Mucosa of rectum (tissue), 2 donors: ENCODE data around the gene ZNF217.
"Not testable (repeated sequence)": the region's sequence is repeated elsewhere in the genome, so short reads cannot be mapped to it uniquely, and the experiment has no call there.

ENCODE experiments used
- H3K27ac ChIP-seq, 2 donors: one replicate each; pipeline ENCODE4 v1.7.0; 2013; ENCODE audit warnings: inconsistent platforms in 2 of 2, low read depth in 2 of 2, low read length in 2 of 2
- H3K27me3 ChIP-seq, 2 donors: one replicate each; pipeline ENCODE4 v1.7.0; 2013; ENCODE audit warnings: low read length in 2 of 2; ENCODE audit not compliant: control insufficient read depth in 2 of 2, insufficient read depth in 2 of 2
- H3K36me3 ChIP-seq, 2 donors: one replicate each; pipeline ENCODE4 v1.7.0; 2013; ENCODE audit warnings: low read length in 2 of 2; ENCODE audit not compliant: control insufficient read depth in 2 of 2, insufficient read depth in 2 of 2
- H3K4me1 ChIP-seq, 2 donors: one replicate each; pipeline ENCODE4 v1.7.0; 2013; ENCODE audit warnings: low read length in 2 of 2, mild to moderate bottlenecking in 1 of 2; ENCODE audit not compliant: control insufficient read depth in 2 of 2, insufficient read depth in 2 of 2
- H3K4me3 ChIP-seq, 2 donors: one replicate each; pipeline ENCODE4 v1.7.0; 2013; ENCODE audit warnings: low read length in 2 of 2
- H3K9ac ChIP-seq, 2 donors: one replicate each; pipeline ENCODE4 v1.7.0; 2013; ENCODE audit warnings: low read length in 2 of 2, low read depth in 1 of 2, mild to moderate bottlenecking in 1 of 2
- H3K9me3 ChIP-seq, 2 donors: one replicate each; pipeline ENCODE4 v1.7.0; 2013; ENCODE audit warnings: low read length in 2 of 2; ENCODE audit not compliant: control insufficient read depth in 2 of 2
- donor health status: healthy.
- donor health status: Normal muscosa, but diverticular disease.

The ZNF217 gene

DNA sequence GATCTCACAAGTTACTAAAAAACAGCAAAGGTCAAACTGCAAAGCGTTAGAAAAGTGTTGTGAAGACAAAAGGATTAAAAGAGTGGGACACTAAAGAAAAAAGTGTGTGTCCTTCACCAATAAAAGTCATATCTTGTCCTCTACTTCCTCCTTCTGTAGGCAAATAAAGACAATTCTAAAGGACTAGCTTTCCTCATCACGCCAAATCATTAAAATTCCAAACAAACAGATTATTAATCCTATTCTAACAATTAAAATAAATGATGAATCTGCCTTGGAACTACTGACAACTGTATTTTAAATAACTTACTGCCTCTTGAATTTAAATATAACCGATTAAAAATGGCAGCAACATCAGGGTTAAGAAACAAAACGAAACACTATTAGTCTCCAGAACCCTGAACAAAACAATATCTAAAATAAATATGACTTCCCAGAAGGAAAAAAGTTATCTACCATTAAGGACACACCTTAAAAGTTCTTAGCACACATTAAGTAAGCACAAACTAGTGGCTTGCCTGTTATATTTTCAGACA lies 2.4 kb downstream of the ZNF217 start:
- Histone ChIP-seq H3K9ac (peak overlapping the region; percentile 44 to 89), H3K4me3 (peak overlapping the region; percentile 22 to 73), H3K27ac (peak overlapping the region; percentile 97 to 98)
- H3K27me3 ChIP-seq, H3K36me3 ChIP-seq, H3K9me3 ChIP-seq, H3K4me1 ChIP-seq: not testable (repeated sequence)

DNA sequence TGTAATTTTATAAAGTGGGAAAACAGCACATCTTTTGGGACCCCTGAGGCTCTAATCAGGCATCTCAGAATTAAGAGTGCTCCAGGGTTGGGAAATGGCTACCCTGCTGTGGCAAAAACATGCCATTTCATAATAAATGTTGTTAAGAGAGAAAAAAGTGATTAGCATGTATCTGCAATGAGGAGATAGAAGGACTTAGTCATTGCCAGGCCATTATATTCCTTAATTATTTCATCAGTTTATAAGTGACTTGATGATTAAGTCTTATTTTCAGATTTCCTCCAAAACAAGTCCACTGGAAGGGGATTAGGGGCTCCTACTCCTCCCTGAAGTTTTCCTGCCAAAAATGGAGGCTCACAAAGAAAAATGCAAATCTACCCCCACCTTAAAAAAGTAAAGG lies 3.0 kb downstream of the ZNF217 start:
- Histone ChIP-seq H3K4me1 (peaks cover 4 to 12% of the 10 kb centered on the region in 2 donors), H3K9ac (peak overlapping the region; percentile 47 to 89), H3K4me3 (peak overlapping the region in 1 of 2 donors; percentile 73), H3K27ac (peak overlapping the region; percentile 97 to 98)
- H3K36me3 ChIP-seq, H3K9me3 ChIP-seq, H3K27me3 ChIP-seq: not testable (repeated sequence)

DNA sequence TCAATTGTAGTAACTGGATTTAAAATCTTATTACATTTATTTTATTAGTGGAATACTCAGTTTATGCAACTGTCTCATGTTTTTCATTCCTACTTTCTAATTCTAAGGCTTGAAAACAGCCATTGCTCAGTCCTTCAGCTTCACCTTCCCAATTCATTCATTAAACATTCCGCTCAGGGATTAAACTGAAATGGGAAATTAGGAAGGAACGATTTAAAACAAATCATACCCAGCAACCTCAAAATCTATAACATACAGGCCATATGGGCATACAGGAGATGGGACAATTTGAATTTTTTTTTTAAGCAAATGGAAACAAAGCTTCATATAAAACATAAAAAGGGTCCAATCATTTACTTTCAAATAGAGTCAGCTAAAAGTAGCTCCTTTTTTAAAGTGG lies 3.5 kb downstream of the ZNF217 start:
- Histone ChIP-seq H3K9ac (peak overlapping the region in 1 of 2 donors; percentile 36), H3K4me1 (peaks cover 4 to 12% of the 10 kb centered on the region in 2 donors), H3K27ac (peak overlapping the region; percentile 67 to 98)
- not testable (repeated sequence) for H3K27me3 ChIP-seq, H3K9me3 ChIP-seq, H3K36me3 ChIP-seq, H3K4me3 ChIP-seq

DNA sequence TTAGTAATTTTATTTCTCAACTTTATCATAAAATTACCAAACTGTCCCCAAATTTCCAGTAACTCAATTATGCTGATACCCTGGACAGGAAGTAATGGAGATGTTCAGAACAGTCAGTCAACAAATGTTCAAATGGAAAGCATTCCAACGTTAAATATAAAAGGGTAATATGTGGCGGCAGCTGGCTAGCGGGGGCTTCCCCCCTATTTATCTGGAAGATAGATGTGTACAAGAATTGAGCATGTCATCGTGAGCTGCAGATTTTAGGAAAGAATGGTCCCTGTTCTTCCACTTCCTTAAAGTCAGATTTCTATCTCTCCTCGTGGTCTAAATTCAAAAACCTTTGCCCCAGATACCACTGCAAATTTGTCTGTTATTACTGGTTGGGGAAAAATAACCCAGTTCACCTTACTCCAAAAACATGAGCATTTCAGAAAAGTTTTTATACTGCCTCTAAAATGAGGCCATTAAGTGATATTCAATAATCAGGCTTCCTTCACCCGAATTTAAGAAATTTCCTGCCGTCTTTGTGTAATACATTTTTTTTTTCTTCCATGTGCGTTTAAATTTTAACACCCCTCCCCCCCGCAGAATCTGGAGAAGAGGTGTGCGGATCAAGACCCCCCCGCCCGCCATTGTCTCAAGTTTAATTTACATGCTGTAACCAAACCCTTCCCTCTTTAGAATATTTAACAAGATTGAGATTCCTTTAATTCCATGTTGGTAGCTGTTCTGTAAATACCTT lies 4.1 kb downstream of the ZNF217 start:
- Histone ChIP-seq H3K4me3 (peak overlapping the region in 1 of 2 donors; percentile 52), H3K9ac (peak overlapping the region; percentile 32 to 36), H3K4me1 (peaks cover 4 to 12% of the 10 kb centered on the region in 2 donors), H3K27ac (peak overlapping the region; percentile 67 to 98)
- H3K36me3 ChIP-seq, H3K27me3 ChIP-seq, H3K9me3 ChIP-seq: not testable (repeated sequence)

DNA sequence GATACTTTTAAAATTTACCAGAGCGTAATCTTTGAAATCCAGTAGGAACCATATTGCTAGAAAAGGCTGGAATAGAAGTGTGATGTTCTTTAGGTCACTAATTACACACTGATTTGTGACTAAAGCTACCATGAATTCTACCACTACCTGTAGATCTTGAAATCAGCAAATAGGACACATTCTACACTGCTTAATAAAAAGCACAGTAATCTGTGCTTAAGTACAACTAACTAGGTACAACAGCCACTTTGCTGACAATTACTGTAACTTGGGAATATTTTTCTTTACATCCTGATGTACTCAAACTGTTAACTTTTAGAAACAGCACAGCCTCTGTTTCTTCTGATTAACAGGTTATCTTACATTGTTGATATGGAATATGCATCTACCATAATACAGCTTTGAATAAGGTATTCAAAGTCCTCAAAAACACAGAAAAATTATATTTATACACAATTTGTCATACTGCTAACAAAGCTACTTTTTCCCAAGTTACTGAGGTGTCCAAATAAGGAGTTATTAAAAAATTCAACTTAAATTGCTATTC lies 6.4 kb downstream of the ZNF217 start:
- H3K27me3 ChIP-seq, H3K9me3 ChIP-seq, H3K36me3 ChIP-seq, H3K9ac ChIP-seq: not testable (repeated sequence)
- Histone ChIP-seq H3K27ac (peak overlapping the region; percentile 9 to 38), H3K4me3 (peak overlapping the region in 1 of 2 donors; percentile 20), H3K4me1 (peaks cover 4 to 20% of the 10 kb centered on the region in 2 donors)

DNA sequence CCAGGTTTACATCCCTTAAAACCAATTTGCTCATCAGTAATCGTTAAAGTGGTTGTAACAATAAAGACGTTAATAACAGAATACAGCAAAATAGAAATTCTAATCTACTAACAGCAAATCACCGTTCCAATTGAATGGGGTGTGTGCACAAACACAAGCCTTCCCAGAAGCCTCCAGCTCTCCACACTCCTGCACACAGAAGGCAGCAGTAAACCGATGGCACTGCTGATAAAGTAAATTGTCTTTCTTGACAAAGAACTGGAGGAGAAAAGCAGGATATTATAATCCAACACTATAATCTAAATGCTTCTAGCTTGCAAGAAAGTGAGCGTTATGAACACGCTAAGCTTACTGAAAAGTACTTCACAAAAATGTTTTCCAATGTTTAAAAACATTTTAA lies 7.0 kb downstream of the ZNF217 start:
- Histone ChIP-seq H3K9me3 (no peaks in the 10 kb centered on the region), H3K4me1 (peaks cover 4 to 26% of the 10 kb centered on the region in 2 donors), H3K4me3 (peak overlapping the region in 1 of 2 donors; percentile 41), H3K9ac (peak overlapping the region in 1 of 2 donors; percentile 12), H3K27ac (peak overlapping the region; percentile 48 to 66), H3K27me3 (no peaks in the 10 kb centered on the region), H3K36me3 (peaks cover 11% of the 10 kb centered on the region in 2 donors)

DNA sequence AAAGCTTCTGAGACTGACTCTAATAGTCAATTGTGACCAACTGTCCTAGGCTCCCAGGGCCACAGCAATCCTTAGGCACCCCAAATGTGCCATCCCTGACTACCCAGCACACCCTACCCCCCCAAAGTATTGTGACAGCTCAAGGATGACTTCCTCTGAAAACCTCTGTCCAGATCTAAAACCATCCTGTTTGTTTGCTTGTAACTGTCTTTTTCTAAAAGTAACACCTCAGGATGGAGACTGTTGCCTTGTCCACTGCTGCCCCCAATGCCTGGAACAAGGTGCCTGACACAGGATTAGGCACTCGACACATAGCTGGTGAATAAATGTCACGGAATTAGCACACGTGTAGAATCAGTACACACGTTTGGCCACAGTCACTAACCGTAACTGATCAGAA lies 7.7 kb downstream of the ZNF217 start:
- Histone ChIP-seq H3K27ac (peak overlapping the region; percentile 23 to 66), H3K4me3 (peak overlapping the region in 1 of 2 donors; percentile 37), H3K4me1 (peaks cover 10 to 33% of the 10 kb centered on the region in 2 donors), H3K36me3 (peaks cover 17 to 18% of the 10 kb centered on the region in 2 donors), H3K9ac (peak overlapping the region in 1 of 2 donors; percentile 26)
- not testable (repeated sequence) for H3K9me3 ChIP-seq, H3K27me3 ChIP-seq

DNA sequence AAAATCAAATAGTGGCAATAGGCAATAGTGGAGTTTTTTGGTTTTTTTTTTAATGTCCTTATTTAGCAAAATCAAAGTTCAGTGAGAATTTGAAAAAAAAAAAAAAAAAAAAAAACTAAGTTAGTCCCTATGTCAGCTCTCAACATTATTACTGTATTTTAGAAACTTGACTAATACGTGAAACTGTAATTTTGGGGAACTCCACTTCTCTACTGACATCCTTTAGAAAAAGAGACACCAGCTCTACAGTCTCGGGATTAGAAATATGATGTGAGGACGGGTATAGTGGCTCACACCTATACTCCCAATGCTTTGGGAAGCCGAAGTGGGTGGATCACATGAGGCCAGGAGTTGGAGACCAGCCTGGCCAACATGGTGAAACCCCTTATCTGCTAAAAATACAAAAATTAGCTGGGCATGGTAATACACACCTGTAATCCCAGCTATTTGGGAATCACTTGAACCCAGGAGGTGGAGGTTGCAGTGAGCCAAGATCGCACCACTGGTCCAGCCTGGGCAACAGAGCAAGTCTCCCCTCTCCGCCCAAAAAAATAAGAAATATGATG lies 8.6 kb downstream of the ZNF217 start:
- H3K4me3 ChIP-seq, H3K27ac ChIP-seq, H3K9me3 ChIP-seq, H3K27me3 ChIP-seq, H3K9ac ChIP-seq: not testable (repeated sequence)
- Histone ChIP-seq H3K4me1 (peaks cover 18 to 37% of the 10 kb centered on the region in 2 donors), H3K36me3 (peaks cover 17 to 24% of the 10 kb centered on the region in 2 donors)

DNA sequence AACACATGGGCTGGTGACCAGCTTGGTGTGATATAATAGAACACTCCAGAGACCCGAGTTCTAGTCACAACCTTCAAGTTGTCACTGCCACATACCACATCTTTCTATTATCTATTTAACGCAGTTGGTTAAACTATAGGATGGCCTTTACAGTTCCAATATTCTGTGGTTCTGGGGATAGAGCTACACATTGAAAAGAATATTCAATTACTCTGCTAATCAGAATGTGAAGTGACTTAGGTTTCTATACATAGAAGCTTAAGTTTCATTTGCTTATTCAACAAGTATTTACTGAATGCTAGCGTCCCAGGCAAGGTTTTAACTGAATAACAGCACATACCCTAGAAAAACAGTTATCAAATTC lies 9.1 kb downstream of the ZNF217 start:
- peaks cover 24 to 43% of the 10 kb centered on the region in 2 donors for H3K4me1 ChIP-seq
- H3K9ac ChIP-seq, H3K4me3 ChIP-seq, H3K27ac ChIP-seq, H3K27me3 ChIP-seq, H3K9me3 ChIP-seq: not testable (repeated sequence)
- peaks cover 17 to 25% of the 10 kb centered on the region in 2 donors for H3K36me3 ChIP-seq
